ENCODE results near the gene PLIN4.

The PLIN4 gene

DNA sequence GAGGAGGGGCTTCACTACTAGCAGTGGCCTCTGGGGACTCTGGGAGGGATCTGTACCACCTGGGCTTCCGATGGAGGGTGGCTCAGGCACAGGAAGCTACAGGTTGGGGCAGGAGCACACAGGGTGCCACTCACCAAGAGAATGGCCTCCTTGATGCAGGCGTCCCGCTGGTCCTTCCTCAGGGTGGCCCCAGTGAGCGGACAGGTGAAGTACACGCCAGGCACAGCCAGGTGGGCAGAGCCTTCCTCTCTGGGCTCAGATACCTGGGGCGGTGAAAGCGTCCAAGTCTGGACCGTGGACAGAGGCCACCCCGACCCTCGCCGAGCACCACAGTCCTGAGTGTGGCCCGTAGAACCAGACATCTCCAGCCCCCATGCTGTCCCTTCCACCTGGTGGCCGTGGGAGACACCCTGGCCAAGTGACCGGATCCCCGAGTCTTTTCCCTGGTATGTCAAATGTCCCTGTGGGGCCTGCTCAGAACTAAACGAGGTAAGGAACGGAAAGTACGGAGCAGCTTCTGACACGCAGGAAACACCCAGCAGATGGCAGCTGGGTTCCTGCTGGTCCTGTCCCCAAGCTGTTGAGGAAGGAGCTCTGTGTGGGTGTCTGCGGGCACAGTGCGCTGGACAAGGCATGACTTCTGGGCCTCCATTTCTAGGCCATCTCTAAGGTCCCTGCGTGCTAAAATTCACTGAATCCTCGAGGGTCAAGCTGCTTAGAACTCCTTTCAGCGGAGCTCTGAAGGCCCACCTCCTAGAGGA, 65.9 kb downstream of the PLIN4 start:
- in situ Hi-C loops (cut with MboI; ENCODE audit: low pct_unique_long_range_greater_than_20kb, low sequenced_read_pairs, unreplicated experiment): no loop called here
- DNase-seq (ENCODE audit: low spot score): no peak
- TF ChIP-seq, protein P1, sequence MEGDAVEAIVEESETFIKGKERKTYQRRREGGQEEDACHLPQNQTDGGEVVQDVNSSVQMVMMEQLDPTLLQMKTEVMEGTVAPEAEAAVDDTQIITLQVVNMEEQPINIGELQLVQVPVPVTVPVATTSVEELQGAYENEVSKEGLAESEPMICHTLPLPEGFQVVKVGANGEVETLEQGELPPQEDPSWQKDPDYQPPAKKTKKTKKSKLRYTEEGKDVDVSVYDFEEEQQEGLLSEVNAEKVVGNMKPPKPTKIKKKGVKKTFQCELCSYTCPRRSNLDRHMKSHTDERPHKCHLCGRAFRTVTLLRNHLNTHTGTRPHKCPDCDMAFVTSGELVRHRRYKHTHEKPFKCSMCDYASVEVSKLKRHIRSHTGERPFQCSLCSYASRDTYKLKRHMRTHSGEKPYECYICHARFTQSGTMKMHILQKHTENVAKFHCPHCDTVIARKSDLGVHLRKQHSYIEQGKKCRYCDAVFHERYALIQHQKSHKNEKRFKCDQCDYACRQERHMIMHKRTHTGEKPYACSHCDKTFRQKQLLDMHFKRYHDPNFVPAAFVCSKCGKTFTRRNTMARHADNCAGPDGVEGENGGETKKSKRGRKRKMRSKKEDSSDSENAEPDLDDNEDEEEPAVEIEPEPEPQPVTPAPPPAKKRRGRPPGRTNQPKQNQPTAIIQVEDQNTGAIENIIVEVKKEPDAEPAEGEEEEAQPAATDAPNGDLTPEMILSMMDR (IDR thresholded peaks at IDR 0.05; ENCODE audit: extremely low read depth, insufficient read depth, missing control alignments): no peak

Data from GM13977 (cell line).